Mesendoderm (in vitro differentiated cells): ENCODE data around the gene ANKS1A.

ENCODE experiments used
- DNase-seq: peaks from one replicate; pipeline ENCODE4 v3.0.0; 2013
- H2AK5ac ChIP-seq: 2 replicates; pipeline ENCODE4 v1.6.1; 2013; ENCODE audit warnings: low read length, inconsistent platforms
- H2BK120ac ChIP-seq: 2 replicates; pipeline ENCODE4 v1.6.1; 2013; ENCODE audit warnings: low read depth, mild to moderate bottlenecking, low read length, moderate library complexity, mixed read lengths
- H2BK15ac ChIP-seq: replicated peaks from 2 replicates; pipeline ENCODE4 v1.6.1; 2013; ENCODE audit warnings: low read depth, mild to moderate bottlenecking, moderate library complexity
- H2BK5ac ChIP-seq: 2 replicates; pipeline ENCODE4 v1.6.1; 2013; ENCODE audit warnings: low read length, inconsistent platforms
- H3K18ac ChIP-seq: 2 replicates; pipeline ENCODE4 v1.6.1; 2013; ENCODE audit warnings: mild to moderate bottlenecking, low read length, mixed read lengths
- H3K23ac ChIP-seq: one replicate; pipeline ENCODE4 v1.6.1; 2013; ENCODE audit warnings: low read length
- H3K27ac ChIP-seq: 2 replicates; pipeline ENCODE4 v1.5.1; 2013; ENCODE audit warnings: low read depth, mild to moderate bottlenecking, inconsistent platforms, low read length, moderate library complexity
- H3K27me3 ChIP-seq: 2 replicates; pipeline ENCODE4 v1.6.1; 2013; ENCODE audit warnings: low read length, control low read depth, mild to moderate bottlenecking, inconsistent platforms; ENCODE audit not compliant: insufficient read depth, poor library complexity
- H3K36me3 ChIP-seq: 2 replicates; pipeline ENCODE4 v1.6.1; 2013; ENCODE audit warnings: low read length, inconsistent platforms; ENCODE audit not compliant: control insufficient read depth, insufficient read depth
- H3K4ac ChIP-seq: one replicate; pipeline ENCODE4 v1.6.1; 2013; ENCODE audit warnings: low read depth, mild to moderate bottlenecking, low read length, moderate library complexity
- H3K4me1 ChIP-seq: 2 replicates; pipeline ENCODE4 v1.6.1; 2013; ENCODE audit warnings: low read depth, low read length, inconsistent platforms; ENCODE audit not compliant: control insufficient read depth
- H3K4me2 ChIP-seq: 2 replicates; pipeline ENCODE4 v1.6.1; 2013; ENCODE audit warnings: low read length
- H3K4me3 ChIP-seq: 2 replicates; pipeline ENCODE4 v1.5.1; 2013; ENCODE audit warnings: mild to moderate bottlenecking, low read length
- H3K56ac ChIP-seq: one replicate; pipeline ENCODE4 v1.6.1; 2013; ENCODE audit warnings: low read length
- H3K79me1 ChIP-seq: 2 replicates; pipeline ENCODE4 v1.6.1; 2013; ENCODE audit warnings: low read length, inconsistent platforms
- H3K79me2 ChIP-seq: 2 replicates; pipeline ENCODE4 v1.6.1; 2013; ENCODE audit warnings: mild to moderate bottlenecking, low read length; ENCODE audit not compliant: control insufficient read depth, insufficient read depth
- H3K9ac ChIP-seq: 2 replicates; pipeline ENCODE4 v1.6.1; 2013; ENCODE audit warnings: low read length, inconsistent platforms
- H4K5ac ChIP-seq: one replicate; pipeline ENCODE4 v1.6.1; 2013; ENCODE audit warnings: low read length
- H4K8ac ChIP-seq: one replicate; pipeline ENCODE4 v1.6.1; 2013; ENCODE audit warnings: low read depth, mild to moderate bottlenecking, control low read depth, low read length, moderate library complexity
- WGBS: extraction: QIAGEN DNeasy Blood & Tissue Kit; methylation state at CpG from one replicate; pipeline ENCODE4 v1.1.7; 2013; ENCODE audit warnings: low lambda C conversion rate, missing lambda C conversion rate; ENCODE audit not compliant: insufficient coverage; ENCODE audit errors: extremely low coverage; 5-methylcytosine and 5-hydroxymethylcytosine counted together

Gene ANKS1A

DNA sequence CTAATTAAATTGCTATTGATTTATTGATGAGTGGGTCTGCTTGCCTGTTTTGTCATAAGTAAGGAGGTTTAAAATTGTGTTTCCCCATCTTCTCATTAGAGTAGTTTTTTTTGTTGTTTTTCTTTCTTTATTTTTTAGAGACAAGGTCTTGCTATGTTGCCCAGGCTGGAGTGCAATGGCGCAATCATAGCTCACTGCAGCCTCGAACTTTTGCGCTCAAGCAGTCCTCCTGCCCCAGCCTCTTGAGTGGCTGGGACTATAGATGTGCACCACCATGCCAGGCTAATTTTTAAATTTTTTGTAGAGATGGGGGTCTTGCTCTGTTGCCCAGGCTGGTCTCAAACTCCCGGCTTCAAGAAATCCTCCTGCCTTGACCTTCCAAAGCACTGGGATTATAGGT, 31.0 kb downstream of the ANKS1A start:
- Histone ChIP-seq H3K18ac (no peak overlapping the region), H4K8ac (no peak overlapping the region), H3K27me3 (no peaks in the 10 kb centered on the region), H2BK15ac (no peak overlapping the region), H3K36me3 (no peaks in the 10 kb centered on the region), H2BK5ac (no peak overlapping the region), H3K4me3 (no peak overlapping the region), H3K79me2 (peaks cover under 1% of the 10 kb centered on the region), H3K4me1 (no peaks in the 10 kb centered on the region), H3K23ac (no peak overlapping the region), H3K27ac (no peak overlapping the region), H3K9ac (no peak overlapping the region), H2AK5ac (no peak overlapping the region), H3K79me1 (peaks cover 2% of the 10 kb centered on the region), H3K4me2 (no peak overlapping the region), H4K5ac (no peak overlapping the region), H3K56ac (no peak overlapping the region), H3K4ac (no peak overlapping the region), H2BK120ac (no peak overlapping the region)
- WGBS = no CpG with 5 or more reads among the region's 4 CpGs
- no peak for DNase-seq

GRCh38 chr6:34922177-34922663, 33.2 kb downstream of the ANKS1A start:
- WGBS = no CpG with 5 or more reads among the region's 3 CpGs
- Histone ChIP-seq H2BK15ac (no peak overlapping the region), H4K5ac (no peak overlapping the region), H2BK120ac (no peak overlapping the region), H2AK5ac (no peak overlapping the region), H3K36me3 (no peaks in the 10 kb centered on the region), H3K56ac (no peak overlapping the region), H3K4me2 (no peak overlapping the region), H4K8ac (no peak overlapping the region), H3K4ac (no peak overlapping the region), H3K79me1 (peaks cover 8% of the 10 kb centered on the region), H2BK5ac (no peak overlapping the region), H3K27me3 (no peaks in the 10 kb centered on the region), H3K18ac (no peak overlapping the region), H3K79me2 (no peaks in the 10 kb centered on the region), H3K4me3 (no peak overlapping the region), H3K23ac (no peak overlapping the region), H3K4me1 (no peaks in the 10 kb centered on the region), H3K9ac (no peak overlapping the region), H3K27ac (no peak overlapping the region)
- peak; percentile 40 for DNase-seq

DNA sequence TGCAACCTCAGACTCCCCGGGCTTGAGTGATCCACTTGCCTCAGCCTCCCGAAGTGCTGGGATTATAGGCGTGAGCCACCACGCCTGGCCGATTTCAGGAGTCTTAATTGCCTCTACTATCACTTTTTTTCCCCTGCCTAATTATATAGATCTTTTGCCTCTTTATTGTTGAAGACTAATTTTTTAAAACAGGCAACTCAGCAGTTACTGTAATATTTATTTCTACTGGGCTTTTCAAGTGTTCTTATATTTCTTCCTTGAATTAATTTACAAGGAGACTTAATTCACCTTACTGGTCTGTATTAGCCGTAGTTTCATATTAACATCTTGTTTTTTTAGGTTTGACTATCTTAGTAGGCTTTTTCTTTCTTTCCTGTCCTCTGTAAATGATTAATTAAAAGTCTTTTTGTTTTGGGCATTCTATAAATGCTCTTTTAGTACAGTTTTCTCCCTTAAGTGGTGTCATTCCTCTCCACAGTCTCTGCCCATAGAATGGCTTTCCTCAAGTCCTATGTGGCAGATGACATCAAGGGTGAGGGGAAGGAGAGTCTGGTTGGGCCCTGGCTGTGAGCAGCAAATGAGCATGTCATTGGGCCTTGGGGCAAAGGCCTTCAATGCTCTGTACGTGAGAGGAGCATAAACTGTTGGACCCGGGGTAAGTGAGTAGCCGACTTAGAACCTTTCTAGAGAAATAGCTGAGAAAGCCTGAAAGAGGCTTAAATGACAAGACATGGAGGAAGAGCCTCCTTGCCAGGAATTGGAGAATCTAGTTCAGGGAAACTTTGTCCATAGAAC, 36.0 kb downstream of the ANKS1A start:
- Histone ChIP-seq H3K36me3 (no peaks in the 10 kb centered on the region), H3K56ac (no peak overlapping the region), H3K27me3 (no peaks in the 10 kb centered on the region), H3K9ac (no peak overlapping the region), H3K27ac (no peak overlapping the region), H2AK5ac (no peak overlapping the region), H4K8ac (no peak overlapping the region), H2BK120ac (no peak overlapping the region), H3K23ac (no peak overlapping the region), H3K18ac (no peak overlapping the region), H3K4ac (no peak overlapping the region), H2BK5ac (no peak overlapping the region), H3K79me1 (peaks cover 8% of the 10 kb centered on the region), H4K5ac (no peak overlapping the region), H2BK15ac (no peak overlapping the region), H3K4me1 (no peaks in the 10 kb centered on the region), H3K79me2 (no peaks in the 10 kb centered on the region), H3K4me2 (no peak overlapping the region), H3K4me3 (no peak overlapping the region)
- no peak for DNase-seq
- no CpG with 5 or more reads among the region's 9 CpGs for WGBS

DNA sequence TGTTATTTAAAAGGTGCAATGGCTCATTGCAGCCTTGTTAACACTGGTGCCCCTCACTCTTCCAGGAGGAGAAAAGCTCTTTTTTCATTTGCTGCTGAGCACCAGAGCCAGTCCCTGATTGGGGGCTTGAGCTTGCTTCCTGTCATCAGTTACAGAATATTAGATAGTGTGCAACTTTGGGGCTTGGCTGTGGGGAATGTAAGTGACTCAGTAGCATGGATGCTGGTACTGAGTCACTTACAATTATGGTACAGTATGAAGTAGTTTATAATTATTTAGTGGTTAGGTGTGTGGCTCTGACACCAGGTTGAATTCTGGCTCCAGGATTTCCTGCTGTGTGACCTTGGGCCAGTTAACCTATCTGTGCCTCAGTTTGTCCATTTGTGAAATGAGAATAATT, 37.6 kb downstream of the ANKS1A start:
- no peaks in the 10 kb centered on the region for H3K4me1 ChIP-seq
- no peaks in the 10 kb centered on the region for H3K36me3 ChIP-seq
- no peak overlapping the region for H3K4ac ChIP-seq
- no peak overlapping the region for H3K4me3 ChIP-seq
- H4K8ac ChIP-seq = no peak overlapping the region
- no peak overlapping the region for H2BK120ac ChIP-seq
- H2AK5ac ChIP-seq = no peak overlapping the region
- H3K27me3 ChIP-seq = no peaks in the 10 kb centered on the region
- no peak overlapping the region for H3K23ac ChIP-seq
- H4K5ac ChIP-seq = no peak overlapping the region
- no peak overlapping the region for H3K9ac ChIP-seq
- H3K79me1 ChIP-seq = peaks cover 10% of the 10 kb centered on the region
- no peak overlapping the region for H3K4me2 ChIP-seq
- H3K56ac ChIP-seq = no peak overlapping the region
- H3K27ac ChIP-seq = no peak overlapping the region
- no peak overlapping the region for H2BK15ac ChIP-seq
- no peak overlapping the region for H3K18ac ChIP-seq
- no peaks in the 10 kb centered on the region for H3K79me2 ChIP-seq
- DNase-seq = no peak
- no peak overlapping the region for H2BK5ac ChIP-seq

GRCh38 chr6:34928220-34928619, 39.2 kb downstream of the ANKS1A start:
- no peaks in the 10 kb centered on the region for H3K36me3 ChIP-seq
- no peak overlapping the region for H2AK5ac ChIP-seq
- no peaks in the 10 kb centered on the region for H3K27me3 ChIP-seq
- no peak overlapping the region for H3K27ac ChIP-seq
- no peak overlapping the region for H3K23ac ChIP-seq
- H4K8ac ChIP-seq = no peak overlapping the region
- H3K4ac ChIP-seq = no peak overlapping the region
- no peaks in the 10 kb centered on the region for H3K4me1 ChIP-seq
- peaks cover 10% of the 10 kb centered on the region for H3K79me1 ChIP-seq
- peak; percentile 48 for DNase-seq
- no peak overlapping the region for H2BK5ac ChIP-seq
- no peak overlapping the region for H3K4me2 ChIP-seq
- H2BK15ac ChIP-seq = no peak overlapping the region
- H3K79me2 ChIP-seq = no peaks in the 10 kb centered on the region
- H3K9ac ChIP-seq = no peak overlapping the region
- no peak overlapping the region for H3K56ac ChIP-seq
- no CpG with 5 or more reads among the region's 3 CpGs for WGBS
- H2BK120ac ChIP-seq = no peak overlapping the region
- no peak overlapping the region for H3K4me3 ChIP-seq
- no peak overlapping the region for H3K18ac ChIP-seq
- no peak overlapping the region for H4K5ac ChIP-seq

GRCh38 chr6:34928695-34929094, 39.6 kb downstream of the ANKS1A start:
- Histone ChIP-seq H3K79me2 (no peaks in the 10 kb centered on the region), H4K8ac (no peak overlapping the region), H3K4ac (no peak overlapping the region), H3K4me3 (no peak overlapping the region), H4K5ac (no peak overlapping the region), H3K56ac (no peak overlapping the region), H2BK15ac (no peak overlapping the region), H3K18ac (no peak overlapping the region), H2BK120ac (no peak overlapping the region), H3K23ac (no peak overlapping the region), H3K27me3 (no peaks in the 10 kb centered on the region), H3K9ac (no peak overlapping the region), H3K4me1 (no peaks in the 10 kb centered on the region), H3K79me1 (peaks cover 10% of the 10 kb centered on the region), H3K36me3 (no peaks in the 10 kb centered on the region), H2BK5ac (no peak overlapping the region), H3K4me2 (no peak overlapping the region), H3K27ac (no peak overlapping the region), H2AK5ac (no peak overlapping the region)
- no CpG with 5 or more reads among the region's 1 CpG for WGBS
- DNase-seq = no peak
